ENCODE results near the gene MARS1. TPM values are rescaled to one million over a fixed set of nuclear protein-coding genes. Genes with fewer than 3 reads are reported as not detected.

The MARS1 gene
- total RNA-seq, 2 experiments from 2014 or later: 389 to 583 TPM

DNA sequence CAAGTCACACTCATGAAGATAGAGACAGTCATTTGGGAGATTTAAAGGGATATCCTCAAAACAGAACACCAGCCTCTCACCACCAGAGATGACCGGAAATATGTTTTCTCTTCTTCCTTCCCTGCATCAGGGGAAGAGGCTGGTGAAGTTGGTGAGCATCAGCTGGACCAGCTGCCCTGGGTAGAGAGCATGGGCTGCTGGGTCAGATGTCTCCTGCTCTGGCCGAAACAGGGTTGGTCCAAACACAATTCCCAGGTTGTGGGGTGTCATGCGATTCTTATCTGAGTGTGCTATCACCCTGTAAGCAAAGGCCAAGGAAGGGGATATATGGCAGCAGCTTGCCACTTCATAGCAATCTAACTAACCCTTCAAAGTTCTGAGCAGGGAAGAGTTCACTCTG is 15.5 kb upstream of the MARS1 start:
- intact Hi-C loops (cut with DNase I, micrococcal nuclease): no loop called here
- CTCF ChIA-PET: interaction anchor here (0.6 to 2.2 kb wide), 4 partner anchors 10 to 92 kb away, joined by 3 to 11 read pairs (median 6); partner anchors contain the start of gene GLI1
- peaks cover 28% of the 10 kb centered on the region for H3K4me1 Mint-ChIP-seq
- H3K27ac Mint-ChIP-seq: peak overlapping the region; percentile 64
- H3K9me3 Mint-ChIP-seq (ENCODE audit: low read depth): no peaks in the 10 kb centered on the region
- H3K4me3 Mint-ChIP-seq: no peak overlapping the region
- POLR2A ChIA-PET: interaction anchor here (1.2 kb wide), 1 partner anchor 17 kb away, joined by 4 read pairs; the partner anchor contains the start of gene INHBE
- H3K36me3 Mint-ChIP-seq (ENCODE audit: low read depth): peaks cover 52% of the 10 kb centered on the region
- H3K27me3 Mint-ChIP-seq: no peaks in the 10 kb centered on the region
- ATAC-seq: no peak
- no peak for DNase-seq

- POLR2A ChIA-PET: no interaction called here
- Mint-ChIP-seq H3K9me3 (ENCODE audit: low read depth) (no peaks in the 10 kb centered on the region), H3K4me3 (no peak overlapping the region), H3K27ac (no peak overlapping the region), H3K27me3 (no peaks in the 10 kb centered on the region), H3K4me1 (peaks cover 33% of the 10 kb centered on the region), H3K36me3 (ENCODE audit: low read depth) (peaks cover 53% of the 10 kb centered on the region)
- intact Hi-C loops (cut with DNase I, micrococcal nuclease): no loop called here
- DNase-seq (no peak), ATAC-seq (no peak)
- CTCF ChIA-PET: interaction anchor here (0.5 to 4.6 kb wide), 6 partner anchors 10 to 394 kb away, joined by 3 to 58 read pairs (median 3); partner anchors contain the start of gene GLI1
Measured at GRCh38 chr12:57473392-57473791, 14.5 kb upstream of the MARS1 start.

DNA sequence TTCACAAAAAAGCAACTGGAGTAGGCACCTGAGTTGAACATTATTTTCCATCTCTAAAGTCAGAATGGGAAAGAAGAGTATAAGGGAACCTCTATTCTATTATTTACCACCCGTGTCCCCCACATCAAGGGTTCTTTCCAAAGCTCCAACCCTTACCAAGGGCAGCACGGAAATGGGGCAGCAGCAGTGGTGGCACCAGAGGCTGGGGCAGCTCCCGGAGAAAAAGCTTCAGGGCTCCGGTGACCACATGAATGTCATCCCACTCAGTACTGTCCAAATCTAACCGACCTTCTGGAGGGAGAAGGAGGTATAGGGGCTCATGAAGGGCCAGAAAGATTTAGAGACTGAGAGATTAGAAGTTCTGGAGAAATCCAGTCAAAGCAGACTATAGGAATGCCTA is 14.0 kb upstream of the MARS1 start:
- no peak for ATAC-seq
- DNase-seq: no peak
- ChIA-PET POLR2A (no interaction called here), CTCF (interaction anchor here (0.5 to 4.6 kb wide), 8 partner anchors 10 to 395 kb away, joined by 3 to 58 read pairs (median 4); partner anchors contain the start of genes GLI1 and SHMT2)
- H3K9me3 Mint-ChIP-seq (ENCODE audit: low read depth): no peaks in the 10 kb centered on the region
- intact Hi-C loops (cut with DNase I, micrococcal nuclease): no loop called here
- H3K4me1 Mint-ChIP-seq: peaks cover 38% of the 10 kb centered on the region
- H3K36me3 Mint-ChIP-seq (ENCODE audit: low read depth): peaks cover 57% of the 10 kb centered on the region
- peak overlapping the region; percentile 37 for H3K27ac Mint-ChIP-seq
- H3K27me3 Mint-ChIP-seq: no peaks in the 10 kb centered on the region
- no peak overlapping the region for H3K4me3 Mint-ChIP-seq

GRCh38 chr12:57474430-57474829 is 13.4 kb upstream of the MARS1 start:
- H3K9me3 Mint-ChIP-seq (ENCODE audit: low read depth): no peaks in the 10 kb centered on the region
- H3K4me3 Mint-ChIP-seq: peak overlapping the region; percentile 44
- no peaks in the 10 kb centered on the region for H3K27me3 Mint-ChIP-seq
- ATAC-seq: no peak
- peaks cover 60% of the 10 kb centered on the region for H3K36me3 Mint-ChIP-seq (ENCODE audit: low read depth)
- peak overlapping the region; percentile 37 for H3K27ac Mint-ChIP-seq
- CTCF ChIA-PET: interaction anchor here (0.6 to 4.6 kb wide), 10 partner anchors 9 to 244 kb away, joined by 3 to 58 read pairs (median 4); partner anchors contain the start of genes GLI1 and SHMT2
- POLR2A ChIA-PET: no interaction called here
- intact Hi-C loops (cut with DNase I, micrococcal nuclease): no loop called here
- DNase-seq: no peak
- H3K4me1 Mint-ChIP-seq: peaks cover 43% of the 10 kb centered on the region

GRCh38 chr12:57474862-57475261 is 13.0 kb upstream of the MARS1 start:
- DNase-seq (no peak), ATAC-seq (no peak)
- POLR2A ChIA-PET: interaction anchor here (1.0 kb wide), 1 partner anchor 16 kb away, joined by 3 read pairs; the partner anchor contains the start of gene GLI1
- intact Hi-C loops (cut with DNase I, micrococcal nuclease): loop anchor here (5.0 kb wide), 3 partner anchors 217 to 388 kb away; partner anchors contain the start of genes NAB2 (in 1 of the 2) and OS9 (in 1 of the 2)
- no peaks in the 10 kb centered on the region for H3K27me3 Mint-ChIP-seq
- H3K36me3 Mint-ChIP-seq (ENCODE audit: low read depth): peaks cover 64% of the 10 kb centered on the region
- peaks cover 47% of the 10 kb centered on the region for H3K4me1 Mint-ChIP-seq
- H3K27ac Mint-ChIP-seq: peak overlapping the region; percentile 37
- H3K9me3 Mint-ChIP-seq (ENCODE audit: low read depth): no peaks in the 10 kb centered on the region
- peak overlapping the region; percentile 44 for H3K4me3 Mint-ChIP-seq
- CTCF ChIA-PET: interaction anchor here (0.6 to 4.6 kb wide), 13 partner anchors 9 to 384 kb away, joined by 3 to 58 read pairs (median 3); partner anchors contain the start of genes CDK4, GLI1 and SHMT2

DNA sequence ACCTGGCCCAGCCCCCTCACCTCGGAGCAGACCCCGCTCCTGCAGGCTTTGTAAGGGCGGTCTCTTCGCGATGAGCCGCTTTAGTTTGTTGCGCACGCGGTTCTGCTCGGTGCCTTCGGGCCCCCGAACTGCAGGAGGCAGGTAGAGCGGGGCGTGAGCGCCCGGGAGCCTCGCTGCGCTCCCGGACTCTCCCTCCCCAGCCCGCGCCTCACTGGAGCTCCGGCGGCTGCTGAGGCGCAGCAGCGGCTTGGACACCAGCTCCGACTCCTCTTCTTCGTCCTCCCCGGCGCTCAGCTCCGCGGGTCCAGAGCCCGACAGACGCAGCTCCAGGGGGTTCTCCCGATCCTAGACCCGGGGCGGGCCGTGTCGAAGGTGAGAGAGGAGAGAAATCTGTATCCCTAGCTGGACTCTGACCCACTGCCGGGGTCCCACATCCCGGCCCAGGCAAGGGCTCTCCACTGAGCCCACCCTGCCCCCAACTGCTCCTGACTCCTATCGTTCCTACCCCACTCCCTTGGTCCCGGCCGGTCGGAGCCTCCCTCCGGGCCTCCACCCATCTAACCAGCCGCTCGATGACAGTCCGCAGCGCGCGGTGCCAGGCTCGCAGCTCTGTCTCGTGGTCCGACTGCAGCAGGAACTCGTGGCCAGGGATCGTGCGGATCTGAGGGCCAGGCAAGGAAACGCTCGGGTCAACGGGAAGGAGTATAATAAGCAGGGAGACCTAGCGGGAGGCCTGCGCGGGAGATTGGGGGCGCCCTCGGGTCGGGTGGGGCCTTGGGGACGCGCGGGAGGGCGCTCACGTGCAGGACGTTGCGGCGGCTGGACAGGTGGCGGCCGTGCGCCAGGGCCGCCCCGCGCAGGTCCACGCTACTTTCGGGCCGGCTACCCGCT is 12.4 kb upstream of the MARS1 start:
- peak overlapping the region; percentile 99 for H3K27ac Mint-ChIP-seq
- H3K36me3 Mint-ChIP-seq (ENCODE audit: low read depth): peaks cover 68% of the 10 kb centered on the region
- no peaks in the 10 kb centered on the region for H3K9me3 Mint-ChIP-seq (ENCODE audit: low read depth)
- H3K4me3 Mint-ChIP-seq: peak overlapping the region; percentile 86
- intact Hi-C loops (cut with DNase I, micrococcal nuclease): loop anchor here (1.0 to 5.0 kb wide), 8 partner anchors 13 to 388 kb away; partner anchors contain the start of genes DCTN2 (in 1 of the 2), DDIT3 (in 1 of the 2), GLI1 (in 1 of the 2) and NAB2 (in 1 of the 2)
- peaks cover 54% of the 10 kb centered on the region for H3K4me1 Mint-ChIP-seq
- CTCF ChIA-PET: interaction anchor here (0.7 to 4.6 kb wide), 18 partner anchors 8 to 385 kb away, joined by 3 to 58 read pairs (median 3); partner anchors contain the start of genes CDK4, DCTN2, GLI1 and SHMT2
- ATAC-seq: no peak
- POLR2A ChIA-PET: interaction anchor here (0.5 to 1.0 kb wide), 3 partner anchors 16 to 112 kb away, joined by 3 to 13 read pairs (median 8); partner anchors contain the start of gene GLI1
- no peaks in the 10 kb centered on the region for H3K27me3 Mint-ChIP-seq
- no peak for DNase-seq

DNA sequence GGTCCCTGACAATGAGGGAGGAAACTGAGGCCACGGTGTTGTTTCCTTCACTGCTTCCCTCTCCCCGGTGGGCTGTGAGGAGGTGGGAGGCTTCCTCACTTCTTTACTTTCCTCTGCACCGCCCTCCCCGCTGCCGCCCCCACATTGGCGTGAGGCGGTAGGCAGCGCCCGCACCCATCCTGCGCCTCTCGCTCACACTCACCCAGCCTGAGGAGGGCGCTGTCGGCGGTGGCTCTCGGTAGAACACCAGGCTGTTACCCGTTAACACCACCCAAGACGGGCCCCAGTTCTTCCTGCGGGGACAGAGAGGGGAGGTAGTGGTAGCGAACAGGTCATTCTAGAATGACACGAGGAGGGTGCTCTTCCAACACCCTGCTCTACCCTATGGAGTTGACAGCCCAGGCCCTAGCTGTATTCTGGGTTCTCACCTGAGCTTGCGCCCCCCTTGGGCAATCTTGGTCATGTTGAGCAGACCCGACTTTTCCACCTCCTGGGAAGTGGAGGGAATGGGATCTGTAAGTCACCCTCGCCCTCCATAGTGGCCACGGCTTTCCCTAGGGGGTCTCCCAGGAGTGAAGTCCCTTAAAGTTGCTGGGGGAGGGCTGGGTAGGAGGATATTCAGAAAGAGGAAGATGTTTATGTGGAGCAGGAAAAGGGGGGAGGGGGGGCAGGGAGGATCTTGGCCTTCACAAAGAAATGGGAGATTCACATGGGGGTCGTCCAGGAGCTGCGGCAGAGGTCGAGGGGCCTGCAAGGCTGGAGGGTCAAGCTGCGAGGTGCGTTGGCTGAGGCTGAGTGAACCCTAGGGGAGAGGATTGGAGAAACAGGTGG is 11.5 kb upstream of the MARS1 start:
- intact Hi-C loops (cut with DNase I, micrococcal nuclease): loop anchor here (1.0 to 5.0 kb wide), 8 partner anchors 14 to 389 kb away; partner anchors contain the start of genes DCTN2 (in 1 of the 2), DDIT3 (in 1 of the 2), GLI1 (in 1 of the 2) and NAB2 (in 1 of the 2)
- peak overlapping the region; percentile 86 for H3K4me3 Mint-ChIP-seq
- H3K4me1 Mint-ChIP-seq: peaks cover 62% of the 10 kb centered on the region
- DNase-seq (peak; percentile 96), ATAC-seq (peak; percentile 71)
- peaks cover 73% of the 10 kb centered on the region for H3K36me3 Mint-ChIP-seq (ENCODE audit: low read depth)
- H3K9me3 Mint-ChIP-seq (ENCODE audit: low read depth): no peaks in the 10 kb centered on the region
- peak overlapping the region; percentile 99 for H3K27ac Mint-ChIP-seq
- ChIA-PET CTCF (interaction anchor here (0.6 to 4.6 kb wide), 15 partner anchors 10 to 1358 kb away, joined by 3 to 58 read pairs (median 4); partner anchors contain the start of genes DCTN2, GLI1, INHBE and SHMT2), POLR2A (interaction anchor here (0.5 to 0.6 kb wide), 2 partner anchors 55 to 112 kb away, joined by 8 to 13 read pairs; no protein-coding TSS in a partner anchor)
- H3K27me3 Mint-ChIP-seq: no peaks in the 10 kb centered on the region

- Mint-ChIP-seq H3K4me1 (peaks cover 68% of the 10 kb centered on the region), H3K36me3 (ENCODE audit: low read depth) (peaks cover 75% of the 10 kb centered on the region), H3K27ac (peak overlapping the region; percentile 99), H3K4me3 (peak overlapping the region; percentile 86), H3K9me3 (ENCODE audit: low read depth) (no peaks in the 10 kb centered on the region), H3K27me3 (no peaks in the 10 kb centered on the region)
- CTCF ChIA-PET: interaction anchor here (0.6 to 4.6 kb wide), 14 partner anchors 9 to 1359 kb away, joined by 3 to 58 read pairs (median 3); partner anchors contain the start of genes DCTN2, GLI1, INHBE and SHMT2
- intact Hi-C loops (cut with DNase I, micrococcal nuclease): loop anchor here (1.0 to 5.0 kb wide), 8 partner anchors 14 to 390 kb away; partner anchors contain the start of genes DCTN2 (in 1 of the 2), DDIT3 (in 1 of the 2), GLI1 (in 1 of the 2) and NAB2 (in 1 of the 2)
- no peak for ATAC-seq
- POLR2A ChIA-PET: no interaction called here
- DNase-seq: no peak
Measured at GRCh38 chr12:57476993-57477709, 10.7 kb upstream of the MARS1 start.

DNA sequence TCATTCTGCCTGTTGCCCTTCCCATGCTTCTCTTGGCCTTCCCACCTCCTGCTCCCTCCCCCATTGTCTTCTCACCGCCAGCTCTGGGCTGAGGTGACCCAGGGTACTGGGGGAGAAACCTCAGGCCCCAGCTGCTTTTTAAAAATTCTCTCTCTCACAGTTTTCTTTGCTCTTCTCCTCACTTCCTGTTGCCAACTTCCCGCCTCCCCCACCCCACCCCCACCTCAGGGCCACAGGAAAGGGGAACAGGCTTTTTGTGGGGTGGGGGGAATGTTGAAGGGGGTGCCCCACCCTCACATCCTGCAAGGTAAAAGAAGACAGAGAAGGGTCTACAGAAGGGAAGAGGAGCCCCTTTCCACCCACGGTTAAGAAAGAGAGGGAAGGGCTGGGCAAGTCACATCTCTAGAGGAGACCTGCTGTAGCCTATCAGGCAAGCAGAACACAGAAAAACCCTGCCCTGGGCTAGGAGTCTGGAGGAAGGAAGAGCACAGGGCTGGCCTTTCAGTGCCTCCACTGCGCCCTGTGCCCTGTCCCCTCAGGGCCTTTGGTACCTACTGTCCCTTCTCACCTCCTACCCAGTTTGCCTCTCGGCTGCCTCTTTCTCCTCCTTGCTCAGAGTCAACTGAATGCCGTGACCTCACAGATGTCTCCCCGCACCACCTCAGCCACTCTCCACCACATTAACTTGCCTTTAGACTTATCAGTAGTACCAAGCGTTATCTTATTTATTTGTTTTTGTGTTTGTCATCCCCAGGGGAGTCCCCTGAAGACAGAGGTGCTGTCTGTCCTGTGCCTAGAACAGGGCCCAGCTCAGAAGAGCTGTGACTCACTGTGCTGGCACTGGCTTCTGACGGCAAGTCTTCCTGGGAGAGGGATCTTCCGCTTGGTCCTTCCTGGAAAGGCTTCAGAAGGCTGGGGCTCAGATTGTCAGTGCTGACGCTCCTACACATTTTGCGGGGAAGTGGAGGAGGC is 9.9 kb upstream of the MARS1 start:
- Mint-ChIP-seq H3K4me1 (peaks cover 64% of the 10 kb centered on the region), H3K36me3 (ENCODE audit: low read depth) (peaks cover 68% of the 10 kb centered on the region), H3K27me3 (no peaks in the 10 kb centered on the region), H3K9me3 (ENCODE audit: low read depth) (no peaks in the 10 kb centered on the region), H3K27ac (peak overlapping the region; percentile 99), H3K4me3 (peak overlapping the region; percentile 86)
- ATAC-seq (peak; percentile 57), DNase-seq (peak; percentile 71)
- ChIA-PET CTCF (interaction anchor here (0.6 to 4.6 kb wide), 8 partner anchors 9 to 389 kb away, joined by 3 to 58 read pairs (median 10); partner anchors contain the start of gene GLI1), POLR2A (interaction anchor here (0.6 to 0.9 kb wide), 3 partner anchors 19 to 274 kb away, joined by 3 to 4 read pairs (median 4); partner anchors contain the start of gene CDK4)
- intact Hi-C loops (cut with DNase I, micrococcal nuclease): loop anchor here (1.0 to 5.0 kb wide), 6 partner anchors 9 to 391 kb away; partner anchors contain the start of genes DDIT3 (in 1 of the 2), NAB2 (in 1 of the 2) and OS9 (in 1 of the 2)

Measured in activated CD4-positive, alpha-beta T cell treated with anti-CD3 and anti-CD28 coated beads for 36 hours (primary cell).